Measurements from ENCODE around the gene ATF6B. TPM values are rescaled to one million over a fixed set of nuclear protein-coding genes. Genes with fewer than 3 reads are reported as not detected.

ATF6B gene
- total RNA-seq, 3 donors from 2014 or later = 37.0 to 44.8 (median 43.6) TPM

GRCh38 chr6:32168807-32169591 lies 41.0 kb upstream of the ATF6B start:
- TF ChIP-seq POLR2A (IDR thresholded peaks at IDR 0.05) = no peak
- no peak for TF ChIP-seq POLR2AphosphoS5 (IDR thresholded peaks at IDR 0.05)
- TF ChIP-seq CTCF (IDR thresholded peaks at IDR 0.05) = no peak
- H3K36me3 ChIP-seq = no peaks in the 10 kb centered on the region
- H3K4me3 ChIP-seq = no peak overlapping the region
- peaks cover 0 to 6% of the 10 kb centered on the region in 2 donors for H3K4me1 ChIP-seq
- no peak for DNase-seq (ENCODE audit: low spot score in 2 of 2)
- peak overlapping the region in 1 of 2 donors; percentile 12 for H3K27ac ChIP-seq
- no peaks in the 10 kb centered on the region for H3K9me3 ChIP-seq
- no peaks in the 10 kb centered on the region for H3K27me3 ChIP-seq
- intact Hi-C loops (cut with DNase I; ENCODE audit: low total_unique reads) = loop anchor here (5.0 kb wide), 1 partner anchor 1398 kb away; no protein-coding TSS in a partner anchor

- no peaks in the 10 kb centered on the region for H3K36me3 ChIP-seq
- no peak overlapping the region for H3K4me3 ChIP-seq
- peaks cover 0 to 3% of the 10 kb centered on the region in 2 donors for H3K4me1 ChIP-seq
- H3K9me3 ChIP-seq = no peaks in the 10 kb centered on the region
- H3K27ac ChIP-seq = peak overlapping the region in 1 of 2 donors; percentile 12
- DNase-seq (ENCODE audit: low spot score in 2 of 2) = no peak
- TF ChIP-seq CTCF (IDR thresholded peaks at IDR 0.05) (no peak), POLR2A (IDR thresholded peaks at IDR 0.05) (no peak), POLR2AphosphoS5 (IDR thresholded peaks at IDR 0.05) (no peak)
- intact Hi-C loops (cut with DNase I; ENCODE audit: low total_unique reads) = loop anchor here (5.0 kb wide), 1 partner anchor 1399 kb away; no protein-coding TSS in a partner anchor
- no peaks in the 10 kb centered on the region for H3K27me3 ChIP-seq
Measured at GRCh38 chr6:32168350-32168749, 40.3 kb upstream of the ATF6B start.

- Histone ChIP-seq H3K4me3 (no peak overlapping the region), H3K9me3 (no peaks in the 10 kb centered on the region), H3K36me3 (no peaks in the 10 kb centered on the region), H3K27me3 (no peaks in the 10 kb centered on the region), H3K27ac (peak overlapping the region; percentile 18 to 38), H3K4me1 (no peaks in the 10 kb centered on the region)
- intact Hi-C loops (cut with DNase I; ENCODE audit: low total_unique reads) = loop anchor here (5.0 kb wide), 1 partner anchor 1399 kb away; no protein-coding TSS in a partner anchor
- no peak for TF ChIP-seq CTCF (IDR thresholded peaks at IDR 0.05)
- TF ChIP-seq POLR2AphosphoS5 (IDR thresholded peaks at IDR 0.05) = no peak
- TF ChIP-seq POLR2A (IDR thresholded peaks at IDR 0.05) = no peak
- DNase-seq (ENCODE audit: low spot score in 2 of 2) = no peak
Measured at GRCh38 chr6:32167761-32168262, 39.8 kb upstream of the ATF6B start.

GRCh38 chr6:32167154-32167760 lies 39.2 kb upstream of the ATF6B start:
- DNase-seq (ENCODE audit: low spot score in 2 of 2) = no peak
- Histone ChIP-seq H3K4me3 (no peak overlapping the region), H3K36me3 (no peaks in the 10 kb centered on the region), H3K27ac (peak overlapping the region; percentile 18 to 38), H3K27me3 (no peaks in the 10 kb centered on the region), H3K4me1 (no peaks in the 10 kb centered on the region), H3K9me3 (no peaks in the 10 kb centered on the region)
- no peak for TF ChIP-seq CTCF (IDR thresholded peaks at IDR 0.05)
- no peak for TF ChIP-seq POLR2AphosphoS5 (IDR thresholded peaks at IDR 0.05)
- no peak for TF ChIP-seq POLR2A (IDR thresholded peaks at IDR 0.05)
- intact Hi-C loops (cut with DNase I; ENCODE audit: low total_unique reads) = loop anchor here (5.0 kb wide), 1 partner anchor 1400 kb away; no protein-coding TSS in a partner anchor

Measured in breast epithelium (tissue), 4 donors.